Fibroblast of villous mesenchyme (primary cell): ENCODE measurements around the gene UBE2V1. TPM values are rescaled to one million over a fixed set of nuclear protein-coding genes. Genes with fewer than 3 reads are reported as not detected.

ENCODE experiments used
- DNase-seq: peaks from one replicate; pipeline ENCODE4 v3.0.0-alpha.2; 2010; ENCODE audit warnings: low read depth
- H3K4me3 ChIP-seq: 2 replicates; pipeline ENCODE4 v1.5.1; 2011; ENCODE audit warnings: low read depth, mild to moderate bottlenecking, low read length
- CTCF ChIP-seq: IDR thresholded peaks from 2 replicates; pipeline ENCODE4 v1.5.1; 2012; ENCODE audit warnings: low read depth, mild to moderate bottlenecking, low read length; ENCODE audit not compliant: insufficient read depth
- total RNA-seq: library from RNA; depleted of rRNA; stranded (reverse); fragments of >200 nt; gene quantifications from 2 replicates; pipeline ENCODE4 v1.2.3, GENCODE V29; 2012

Gene UBE2V1
- total RNA-seq, 1 donor: 88.1 TPM

GRCh38 chr20:50094522-50094921 lies 18.4 kb downstream of the UBE2V1 start:
- H3K4me3 ChIP-seq: no peak overlapping the region
- no peak for TF ChIP-seq CTCF
- no peak for DNase-seq

GRCh38 chr20:50093240-50093639 lies 19.7 kb downstream of the UBE2V1 start:
- no peak for DNase-seq
- H3K4me3 ChIP-seq: no peak overlapping the region
- no peak for TF ChIP-seq CTCF

GRCh38 chr20:50092436-50092835 lies 20.5 kb downstream of the UBE2V1 start:
- peak; percentile 90 for DNase-seq
- no peak overlapping the region for H3K4me3 ChIP-seq
- no peak for TF ChIP-seq CTCF

- TF ChIP-seq CTCF: no peak
- no peak overlapping the region for H3K4me3 ChIP-seq
- DNase-seq: no peak
These were observed 23.2 kb downstream of the UBE2V1 start for GRCh38 chr20:50089787-50090177.

GRCh38 chr20:50089140-50089786 lies 23.7 kb downstream of the UBE2V1 start:
- no peak overlapping the region for H3K4me3 ChIP-seq
- no peak for DNase-seq
- TF ChIP-seq CTCF: no peak

GRCh38 chr20:50088022-50088421 lies 24.9 kb downstream of the UBE2V1 start:
- TF ChIP-seq CTCF: no peak
- DNase-seq: no peak
- H3K4me3 ChIP-seq: no peak overlapping the region

- TF ChIP-seq CTCF: peak; percentile 80
- peak overlapping the region; percentile 22 for H3K4me3 ChIP-seq
- DNase-seq: peak; percentile 75
These were observed 27.2 kb downstream of the UBE2V1 start for GRCh38 chr20:50085481-50086365.
